ENCODE results near the gene TWSG1.

GRCh38 chr18:9319333-9319732 is 15.2 kb upstream of the TWSG1 start:
- no peak for TF ChIP-seq POLR2A (IDR thresholded peaks at IDR 0.05; ENCODE audit: low read depth, low read length)
- no peak for TF ChIP-seq TAF1 (IDR thresholded peaks at IDR 0.05; ENCODE audit: borderline replicate concordance, low read depth, low read length)
- TF ChIP-seq POLR2AphosphoS5 (IDR thresholded peaks at IDR 0.05; ENCODE audit: low read depth, low read length), result no peak
